ENCODE data around the gene CAPRIN1. TPM values are rescaled to one million over a fixed set of nuclear protein-coding genes. Genes with fewer than 3 reads are reported as not detected.

CAPRIN1 gene
- total and polyA plus RNA-seq, 2 experiments from 2014 or later: 119 to 365 TPM

DNA sequence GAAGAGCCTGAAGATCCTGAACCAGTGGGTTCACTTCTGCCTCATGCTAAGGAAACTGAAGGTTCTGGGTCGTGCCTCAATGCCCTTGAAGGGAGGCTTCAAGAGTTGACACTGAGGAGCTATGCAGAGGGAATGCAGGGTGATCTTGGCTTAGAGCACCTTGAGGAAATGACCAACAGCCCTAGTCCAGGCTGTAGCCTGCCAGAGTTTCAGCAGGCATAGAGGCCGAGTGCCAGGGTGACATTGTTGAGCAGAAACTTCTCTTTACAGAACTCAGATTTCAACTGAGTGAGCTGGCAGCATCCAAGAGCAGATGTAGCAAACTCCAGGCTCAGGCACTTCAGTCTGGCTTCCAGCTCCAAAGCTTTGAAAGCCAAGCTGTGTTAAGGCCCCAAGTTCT, 23.1 kb upstream of the CAPRIN1 start (continued):
- TF ChIP-seq, protein P1, sequence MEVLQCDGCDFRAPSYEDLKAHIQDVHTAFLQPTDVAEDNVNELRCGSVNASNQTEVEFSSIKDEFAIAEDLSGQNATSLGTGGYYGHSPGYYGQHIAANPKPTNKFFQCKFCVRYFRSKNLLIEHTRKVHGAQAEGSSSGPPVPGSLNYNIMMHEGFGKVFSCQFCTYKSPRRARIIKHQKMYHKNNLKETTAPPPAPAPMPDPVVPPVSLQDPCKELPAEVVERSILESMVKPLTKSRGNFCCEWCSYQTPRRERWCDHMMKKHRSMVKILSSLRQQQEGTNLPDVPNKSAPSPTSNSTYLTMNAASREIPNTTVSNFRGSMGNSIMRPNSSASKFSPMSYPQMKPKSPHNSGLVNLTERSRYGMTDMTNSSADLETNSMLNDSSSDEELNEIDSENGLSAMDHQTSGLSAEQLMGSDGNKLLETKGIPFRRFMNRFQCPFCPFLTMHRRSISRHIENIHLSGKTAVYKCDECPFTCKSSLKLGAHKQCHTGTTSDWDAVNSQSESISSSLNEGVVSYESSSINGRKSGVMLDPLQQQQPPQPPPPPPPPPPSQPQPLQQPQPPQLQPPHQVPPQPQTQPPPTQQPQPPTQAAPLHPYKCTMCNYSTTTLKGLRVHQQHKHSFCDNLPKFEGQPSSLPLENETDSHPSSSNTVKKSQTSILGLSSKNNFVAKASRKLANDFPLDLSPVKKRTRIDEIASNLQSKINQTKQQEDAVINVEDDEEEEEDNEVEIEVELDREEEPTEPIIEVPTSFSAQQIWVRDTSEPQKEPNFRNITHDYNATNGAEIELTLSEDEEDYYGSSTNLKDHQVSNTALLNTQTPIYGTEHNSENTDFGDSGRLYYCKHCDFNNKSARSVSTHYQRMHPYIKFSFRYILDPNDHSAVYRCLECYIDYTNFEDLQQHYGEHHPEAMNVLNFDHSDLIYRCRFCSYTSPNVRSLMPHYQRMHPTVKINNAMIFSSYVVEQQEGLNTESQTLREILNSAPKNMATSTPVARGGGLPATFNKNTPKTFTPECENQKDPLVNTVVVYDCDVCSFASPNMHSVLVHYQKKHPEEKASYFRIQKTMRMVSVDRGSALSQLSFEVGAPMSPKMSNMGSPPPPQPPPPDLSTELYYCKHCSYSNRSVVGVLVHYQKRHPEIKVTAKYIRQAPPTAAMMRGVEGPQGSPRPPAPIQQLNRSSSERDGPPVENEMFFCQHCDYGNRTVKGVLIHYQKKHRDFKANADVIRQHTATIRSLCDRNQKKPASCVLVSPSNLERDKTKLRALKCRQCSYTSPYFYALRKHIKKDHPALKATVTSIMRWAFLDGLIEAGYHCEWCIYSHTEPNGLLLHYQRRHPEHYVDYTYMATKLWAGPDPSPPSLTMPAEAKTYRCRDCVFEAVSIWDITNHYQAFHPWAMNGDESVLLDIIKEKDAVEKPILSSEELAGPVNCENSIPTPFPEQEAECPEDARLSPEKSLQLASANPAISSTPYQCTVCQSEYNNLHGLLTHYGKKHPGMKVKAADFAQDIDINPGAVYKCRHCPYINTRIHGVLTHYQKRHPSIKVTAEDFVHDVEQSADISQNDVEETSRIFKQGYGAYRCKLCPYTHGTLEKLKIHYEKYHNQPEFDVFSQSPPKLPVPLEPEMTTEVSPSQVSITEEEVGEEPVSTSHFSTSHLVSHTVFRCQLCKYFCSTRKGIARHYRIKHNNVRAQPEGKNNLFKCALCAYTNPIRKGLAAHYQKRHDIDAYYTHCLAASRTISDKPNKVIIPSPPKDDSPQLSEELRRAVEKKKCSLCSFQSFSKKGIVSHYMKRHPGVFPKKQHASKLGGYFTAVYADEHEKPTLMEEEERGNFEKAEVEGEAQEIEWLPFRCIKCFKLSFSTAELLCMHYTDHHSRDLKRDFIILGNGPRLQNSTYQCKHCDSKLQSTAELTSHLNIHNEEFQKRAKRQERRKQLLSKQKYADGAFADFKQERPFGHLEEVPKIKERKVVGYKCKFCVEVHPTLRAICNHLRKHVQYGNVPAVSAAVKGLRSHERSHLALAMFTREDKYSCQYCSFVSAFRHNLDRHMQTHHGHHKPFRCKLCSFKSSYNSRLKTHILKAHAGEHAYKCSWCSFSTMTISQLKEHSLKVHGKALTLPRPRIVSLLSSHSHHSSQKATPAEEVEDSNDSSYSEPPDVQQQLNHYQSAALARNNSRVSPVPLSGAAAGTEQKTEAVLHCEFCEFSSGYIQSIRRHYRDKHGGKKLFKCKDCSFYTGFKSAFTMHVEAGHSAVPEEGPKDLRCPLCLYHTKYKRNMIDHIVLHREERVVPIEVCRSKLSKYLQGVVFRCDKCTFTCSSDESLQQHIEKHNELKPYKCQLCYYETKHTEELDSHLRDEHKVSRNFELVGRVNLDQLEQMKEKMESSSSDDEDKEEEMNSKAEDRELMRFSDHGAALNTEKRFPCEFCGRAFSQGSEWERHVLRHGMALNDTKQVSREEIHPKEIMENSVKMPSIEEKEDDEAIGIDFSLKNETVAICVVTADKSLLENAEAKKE (CRISPR knock-in tag; IDR thresholded peaks at IDR 0.05): no peak

DNA sequence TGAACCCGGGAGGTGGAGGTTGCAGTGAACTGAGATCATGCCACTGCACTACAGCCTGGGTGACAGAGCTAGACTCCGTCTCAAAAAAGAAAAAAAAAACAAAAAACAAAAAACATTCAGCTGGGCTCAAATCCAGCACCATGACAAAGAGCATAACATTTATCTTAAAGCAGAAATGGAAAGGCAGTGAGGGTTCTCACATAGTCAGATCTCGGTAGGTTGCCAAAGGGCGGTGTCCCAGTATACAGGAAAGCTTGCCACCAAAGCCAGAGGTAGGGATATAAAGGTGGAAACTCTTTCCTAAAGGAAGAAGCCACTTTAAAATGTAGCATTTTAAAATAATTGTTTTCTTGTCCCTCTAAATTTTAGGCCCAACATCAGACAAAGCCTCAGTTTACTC, 22.4 kb upstream of the CAPRIN1 start:
- no peaks in the 10 kb centered on the region for H3K27me3 ChIP-seq (ENCODE audit: insufficient read depth)
- no peak for TF ChIP-seq CREB1 (CRISPR knock-in tag; IDR thresholded peaks at IDR 0.05; ENCODE audit: low read depth)
- TF ChIP-seq EZH2 (IDR thresholded peaks at IDR 0.05; ENCODE audit: low read depth, unreplicated experiment): no peak
- TF ChIP-seq EZH2phosphoT487 (IDR thresholded peaks at IDR 0.05; ENCODE audit: unreplicated experiment): no peak
- TF ChIP-seq ZNF114 (CRISPR knock-in tag; IDR thresholded peaks at IDR 0.05): no peak
- no peak for TF ChIP-seq STAT1 (IDR thresholded peaks at IDR 0.05; ENCODE audit: unreplicated experiment)
- no peak for TF ChIP-seq POLR2AphosphoS5 (IDR thresholded peaks at IDR 0.05; ENCODE audit: low read depth)
- no peak overlapping the region for H3K4me3 Mint-ChIP-seq
- no peak overlapping the region for H3K4me3 ChIP-seq
- no peaks in the 10 kb centered on the region for H3F3A ChIP-seq (replicated peaks; ENCODE audit: low read depth)
- no peak overlapping the region for H3K27ac ChIP-seq (ENCODE audit: low read depth)
- DNase-seq (ENCODE audit: low spot score): no peak
- no peak overlapping the region for H3K27ac Mint-ChIP-seq
- no peaks in the 10 kb centered on the region for H3K9me3 Mint-ChIP-seq
- H3K9me2 ChIP-seq (ENCODE audit: insufficient read depth): no peaks in the 10 kb centered on the region
- H2AFZ ChIP-seq: no peak overlapping the region
- H3K4me1 Mint-ChIP-seq: peaks cover 10% of the 10 kb centered on the region
- H4K20me1 ChIP-seq (replicated peaks; ENCODE audit: insufficient read depth): no peaks in the 10 kb centered on the region
- H3K4me2 ChIP-seq: no peak overlapping the region
- peaks cover 7% of the 10 kb centered on the region for H3K4me1 ChIP-seq (ENCODE audit: insufficient read depth)
- peaks cover 2% of the 10 kb centered on the region for H3K27me3 Mint-ChIP-seq (ENCODE audit: insufficient read depth, low read depth, poor library complexity)
- H3K79me2 ChIP-seq (replicated peaks; ENCODE audit: insufficient read depth): no peaks in the 10 kb centered on the region
- no peaks in the 10 kb centered on the region for H3K36me3 ChIP-seq (ENCODE audit: insufficient read depth)
- H3K36me3 Mint-ChIP-seq (ENCODE audit: low read depth): no peaks in the 10 kb centered on the region
- no peak for ATAC-seq

Data from GM23338 (cell line).